Neural cell (in vitro differentiated cells): Measurements from ENCODE around the gene PSMA8. TPM values are rescaled to one million over a fixed set of nuclear protein-coding genes. Genes with fewer than 3 reads are reported as not detected.

Source experiments
- H2AFZ ChIP-seq: fragments of 200-600, 300-800 bp; sonication (generic), shearing (Covaris generic); 2 replicates; pipeline ENCODE4 v1.6.0; 2014; ENCODE audit warnings: low read depth, mild to moderate bottlenecking, antibody characterized with exemption, low read length, moderate library complexity
- H3F3A ChIP-seq: fragments of 200-600 bp; shearing (Covaris generic); 2 replicates; pipeline ENCODE4 v1.6.1; 2016; ENCODE audit warnings: mild to moderate bottlenecking, moderate library complexity, mixed read lengths, antibody characterized with exemption, low read length; ENCODE audit not compliant: insufficient read depth, poor library complexity, severe bottlenecking
- H3K27ac ChIP-seq: fragments of 200-600, 300-800 bp; sonication (generic), shearing (Covaris generic); 2 replicates; pipeline ENCODE4 v1.5.1; 2014; ENCODE audit warnings: mild to moderate bottlenecking, low read length, moderate library complexity
- H3K27me3 ChIP-seq: fragments of 300-800, 200-600 bp; sonication (generic), shearing (Covaris generic); 2 replicates; pipeline ENCODE4 v1.6.0; 2014; ENCODE audit warnings: mild to moderate bottlenecking, low read depth, low read length, moderate library complexity; ENCODE audit not compliant: insufficient read depth
- H3K36me3 ChIP-seq: fragments of 300-800, 200-600 bp; sonication (generic), shearing (Covaris generic); 2 replicates; pipeline ENCODE4 v1.5.1; 2014; ENCODE audit warnings: mild to moderate bottlenecking, antibody characterized with exemption, low read length, moderate library complexity; ENCODE audit not compliant: insufficient read depth
- H3K4me2 ChIP-seq: fragments of 300-800, 200-600 bp; sonication (generic), shearing (Covaris generic); 2 replicates; pipeline ENCODE4 v1.6.0; 2014; ENCODE audit warnings: mild to moderate bottlenecking, low read length
- H3K4me3 ChIP-seq: fragments of 300-800, 200-600 bp; sonication (generic), shearing (Covaris generic); 2 replicates; pipeline ENCODE4 v1.5.1; 2014; ENCODE audit warnings: mild to moderate bottlenecking, low read length, moderate library complexity
- H3K79me2 ChIP-seq: fragments of 200-600 bp; shearing (Covaris generic); replicated peaks from 2 replicates; pipeline ENCODE4 v1.6.0; 2014; ENCODE audit warnings: mild to moderate bottlenecking, low read length, moderate library complexity; ENCODE audit not compliant: insufficient read depth
- H3K9ac ChIP-seq: fragments of 300-800, 200-600 bp; sonication (generic), shearing (Covaris generic); 2 replicates; pipeline ENCODE4 v1.6.1; 2016; ENCODE audit warnings: mild to moderate bottlenecking, low read length, mixed read lengths
- H3K9me2 ChIP-seq: fragments of 200-600 bp; shearing (Covaris generic); 2 replicates; pipeline ENCODE4 v1.6.1; 2016; ENCODE audit warnings: mild to moderate bottlenecking, low read length, mixed read lengths; ENCODE audit not compliant: insufficient read depth
- H3K9me3 ChIP-seq: fragments of 200-600, 300-800 bp; sonication (generic), shearing (Covaris generic); 2 replicates; pipeline ENCODE4 v1.6.1; 2016; ENCODE audit warnings: mild to moderate bottlenecking, mixed run types, low read length, moderate library complexity, mixed read lengths
- H4K20me1 ChIP-seq: fragments of 200-600 bp; shearing (Covaris generic); 2 replicates; pipeline ENCODE4 v1.6.1; 2016; ENCODE audit warnings: mild to moderate bottlenecking, mixed run types; ENCODE audit not compliant: insufficient read depth
- EP300 ChIP-seq: fragments of 450-650 bp; conservative IDR thresholded peaks from 2 replicates; pipeline ENCODE4 v1.6.1; 2014; ENCODE audit warnings: antibody characterized with exemption, mild to moderate bottlenecking, moderate library complexity; ENCODE audit not compliant: poor library complexity, severe bottlenecking
- EZH2 ChIP-seq: fragments of 200-600, 300-800 bp; shearing (Covaris generic), sonication (generic); IDR thresholded peaks from 2 replicates; pipeline ENCODE4 v1.6.1; 2014; ENCODE audit warnings: antibody characterized with exemption, low read length, borderline replicate concordance, mild to moderate bottlenecking; ENCODE audit not compliant: insufficient read depth, poor library complexity, severe bottlenecking
- MXI1 ChIP-seq: fragments of 450-650 bp; conservative IDR thresholded peaks from 2 replicates; pipeline ENCODE4 v1.6.1; 2014; ENCODE audit warnings: antibody characterized with exemption, mild to moderate bottlenecking; ENCODE audit not compliant: poor library complexity, severe bottlenecking
- POLR2AphosphoS5 ChIP-seq: IDR thresholded peaks from 2 replicates; pipeline ENCODE4 v1.6.1; 2012
- RAD21 ChIP-seq: fragments of 450-650 bp; conservative IDR thresholded peaks from 2 replicates; pipeline ENCODE4 v1.6.1; 2014; ENCODE audit warnings: antibody characterized with exemption, mild to moderate bottlenecking, moderate library complexity
- SMC3 ChIP-seq: fragments of 450-650 bp; conservative IDR thresholded peaks from 2 replicates; pipeline ENCODE4 v1.6.1; 2014; ENCODE audit warnings: antibody characterized with exemption, mild to moderate bottlenecking, moderate library complexity; ENCODE audit not compliant: poor library complexity
- TAF1 ChIP-seq: IDR thresholded peaks from 2 replicates; pipeline ENCODE4 v1.6.1; 2012; ENCODE audit warnings: low read depth
- polyA plus RNA-seq: library from polyadenylated mRNA; depleted of rRNA; stranded (reverse); fragments of >200 nt; gene quantifications from 2 replicates; pipeline ENCODE4 v1.2.3, GENCODE V29; 2014
- TF ChIP-seq, protein P1 (sequence below): fragments of 450-650 bp; IDR thresholded peaks from 2 replicates; pipeline ENCODE4 v1.5.1; 2014; ENCODE audit warnings: antibody characterized with exemption, mild to moderate bottlenecking, moderate library complexity; ENCODE audit not compliant: poor library complexity, severe bottlenecking
- TF ChIP-seq, protein P2 (sequence below): IDR thresholded peaks from 2 replicates; pipeline ENCODE4 v1.6.1; 2012; ENCODE audit warnings: borderline replicate concordance

Gene PSMA8
- polyA plus RNA-seq, 1 donor from 2014 or later, result not detected

DNA sequence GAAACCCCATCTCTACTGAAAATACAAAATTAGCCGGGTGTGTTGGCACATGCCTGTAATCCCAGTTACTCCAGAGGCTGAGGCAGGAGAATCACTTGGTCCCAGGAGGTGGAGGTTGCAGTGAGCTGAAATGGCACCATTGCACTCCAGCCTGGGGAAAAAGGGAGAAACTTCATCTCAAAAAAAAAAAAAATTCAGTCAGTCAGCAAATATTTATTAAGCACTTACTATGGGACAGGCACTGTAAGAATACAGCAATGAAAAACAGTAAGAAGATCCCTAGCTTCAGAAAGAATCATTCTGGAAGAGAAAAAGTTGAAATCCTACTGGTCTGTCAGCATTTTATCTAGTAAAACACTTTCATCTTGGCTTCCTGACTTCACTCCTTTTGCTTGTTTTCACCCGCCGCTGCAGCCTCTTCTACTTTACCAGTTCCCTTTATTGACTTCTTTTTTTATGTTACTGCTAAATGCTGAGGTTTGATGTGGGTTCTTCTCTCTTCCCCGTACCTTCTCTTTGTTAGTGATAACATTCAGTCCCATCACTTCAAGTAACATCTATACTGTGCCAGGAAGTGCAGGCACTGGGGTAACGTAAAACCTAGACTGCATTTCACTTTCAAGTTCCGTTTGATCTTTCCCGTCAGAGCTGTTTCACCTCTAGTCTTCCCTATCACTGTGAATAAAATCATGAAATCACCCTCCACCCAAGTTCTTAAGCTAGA lies 81.7 kb downstream of the PSMA8 start:
- Histone ChIP-seq H3K4me2 (no peak overlapping the region), H3K27ac (no peak overlapping the region), H3F3A (no peaks in the 10 kb centered on the region), H3K9me3 (no peaks in the 10 kb centered on the region), H3K27me3 (no peaks in the 10 kb centered on the region), H3K79me2 (no peaks in the 10 kb centered on the region), H3K4me3 (no peak overlapping the region), H3K9me2 (no peaks in the 10 kb centered on the region), H2AFZ (no peak overlapping the region), H3K9ac (no peak overlapping the region), H4K20me1 (no peaks in the 10 kb centered on the region), H3K36me3 (no peaks in the 10 kb centered on the region)
- no peak for TF ChIP-seq EP300
- TF ChIP-seq RAD21, result no peak
- TF ChIP-seq, protein P1, sequence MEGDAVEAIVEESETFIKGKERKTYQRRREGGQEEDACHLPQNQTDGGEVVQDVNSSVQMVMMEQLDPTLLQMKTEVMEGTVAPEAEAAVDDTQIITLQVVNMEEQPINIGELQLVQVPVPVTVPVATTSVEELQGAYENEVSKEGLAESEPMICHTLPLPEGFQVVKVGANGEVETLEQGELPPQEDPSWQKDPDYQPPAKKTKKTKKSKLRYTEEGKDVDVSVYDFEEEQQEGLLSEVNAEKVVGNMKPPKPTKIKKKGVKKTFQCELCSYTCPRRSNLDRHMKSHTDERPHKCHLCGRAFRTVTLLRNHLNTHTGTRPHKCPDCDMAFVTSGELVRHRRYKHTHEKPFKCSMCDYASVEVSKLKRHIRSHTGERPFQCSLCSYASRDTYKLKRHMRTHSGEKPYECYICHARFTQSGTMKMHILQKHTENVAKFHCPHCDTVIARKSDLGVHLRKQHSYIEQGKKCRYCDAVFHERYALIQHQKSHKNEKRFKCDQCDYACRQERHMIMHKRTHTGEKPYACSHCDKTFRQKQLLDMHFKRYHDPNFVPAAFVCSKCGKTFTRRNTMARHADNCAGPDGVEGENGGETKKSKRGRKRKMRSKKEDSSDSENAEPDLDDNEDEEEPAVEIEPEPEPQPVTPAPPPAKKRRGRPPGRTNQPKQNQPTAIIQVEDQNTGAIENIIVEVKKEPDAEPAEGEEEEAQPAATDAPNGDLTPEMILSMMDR, result no peak
- no peak for TF ChIP-seq TAF1
- TF ChIP-seq POLR2AphosphoS5, result no peak
- TF ChIP-seq SMC3, result no peak

DNA sequence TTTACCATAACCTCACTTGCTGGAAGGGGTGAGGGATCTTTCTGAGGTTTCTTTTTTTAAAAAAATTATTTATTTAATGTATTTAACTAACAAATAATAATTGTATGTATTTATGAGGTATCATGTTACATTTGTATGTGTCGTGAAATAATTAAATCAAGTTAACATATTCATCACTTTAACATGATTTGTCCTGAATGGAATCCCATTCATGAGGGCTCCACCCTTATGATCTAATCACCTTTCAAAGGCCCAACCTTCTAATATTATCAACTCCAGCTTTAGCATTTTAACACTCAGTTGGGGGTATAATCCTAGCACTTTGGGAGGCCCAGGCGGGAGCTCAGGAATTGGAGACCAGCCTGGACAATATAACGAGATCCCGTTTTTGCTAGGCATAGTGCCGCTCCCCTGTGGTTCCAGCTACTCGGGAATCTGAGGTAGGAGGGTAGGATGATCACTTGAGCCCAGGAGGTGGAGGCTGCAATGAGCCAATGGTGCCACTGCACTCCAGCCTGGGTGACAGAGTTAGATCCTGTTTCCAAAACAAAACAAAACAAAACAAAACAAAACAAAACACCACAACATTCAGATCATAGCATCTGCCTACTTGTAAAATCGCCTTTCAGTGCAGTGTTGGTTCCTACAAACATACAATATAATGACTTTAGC lies 91.5 kb downstream of the PSMA8 start:
- Histone ChIP-seq H3K27me3 (peaks cover 14% of the 10 kb centered on the region), H3K36me3 (no peaks in the 10 kb centered on the region), H3K79me2 (no peaks in the 10 kb centered on the region), H3K27ac (no peak overlapping the region), H3K4me2 (no peak overlapping the region), H3F3A (no peaks in the 10 kb centered on the region), H3K9ac (no peak overlapping the region), H3K4me3 (no peak overlapping the region), H3K9me2 (no peaks in the 10 kb centered on the region), H3K9me3 (no peaks in the 10 kb centered on the region), H4K20me1 (no peaks in the 10 kb centered on the region), H2AFZ (no peak overlapping the region)
- TF ChIP-seq, protein P2, sequence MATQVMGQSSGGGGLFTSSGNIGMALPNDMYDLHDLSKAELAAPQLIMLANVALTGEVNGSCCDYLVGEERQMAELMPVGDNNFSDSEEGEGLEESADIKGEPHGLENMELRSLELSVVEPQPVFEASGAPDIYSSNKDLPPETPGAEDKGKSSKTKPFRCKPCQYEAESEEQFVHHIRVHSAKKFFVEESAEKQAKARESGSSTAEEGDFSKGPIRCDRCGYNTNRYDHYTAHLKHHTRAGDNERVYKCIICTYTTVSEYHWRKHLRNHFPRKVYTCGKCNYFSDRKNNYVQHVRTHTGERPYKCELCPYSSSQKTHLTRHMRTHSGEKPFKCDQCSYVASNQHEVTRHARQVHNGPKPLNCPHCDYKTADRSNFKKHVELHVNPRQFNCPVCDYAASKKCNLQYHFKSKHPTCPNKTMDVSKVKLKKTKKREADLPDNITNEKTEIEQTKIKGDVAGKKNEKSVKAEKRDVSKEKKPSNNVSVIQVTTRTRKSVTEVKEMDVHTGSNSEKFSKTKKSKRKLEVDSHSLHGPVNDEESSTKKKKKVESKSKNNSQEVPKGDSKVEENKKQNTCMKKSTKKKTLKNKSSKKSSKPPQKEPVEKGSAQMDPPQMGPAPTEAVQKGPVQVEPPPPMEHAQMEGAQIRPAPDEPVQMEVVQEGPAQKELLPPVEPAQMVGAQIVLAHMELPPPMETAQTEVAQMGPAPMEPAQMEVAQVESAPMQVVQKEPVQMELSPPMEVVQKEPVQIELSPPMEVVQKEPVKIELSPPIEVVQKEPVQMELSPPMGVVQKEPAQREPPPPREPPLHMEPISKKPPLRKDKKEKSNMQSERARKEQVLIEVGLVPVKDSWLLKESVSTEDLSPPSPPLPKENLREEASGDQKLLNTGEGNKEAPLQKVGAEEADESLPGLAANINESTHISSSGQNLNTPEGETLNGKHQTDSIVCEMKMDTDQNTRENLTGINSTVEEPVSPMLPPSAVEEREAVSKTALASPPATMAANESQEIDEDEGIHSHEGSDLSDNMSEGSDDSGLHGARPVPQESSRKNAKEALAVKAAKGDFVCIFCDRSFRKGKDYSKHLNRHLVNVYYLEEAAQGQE, result no peak

DNA sequence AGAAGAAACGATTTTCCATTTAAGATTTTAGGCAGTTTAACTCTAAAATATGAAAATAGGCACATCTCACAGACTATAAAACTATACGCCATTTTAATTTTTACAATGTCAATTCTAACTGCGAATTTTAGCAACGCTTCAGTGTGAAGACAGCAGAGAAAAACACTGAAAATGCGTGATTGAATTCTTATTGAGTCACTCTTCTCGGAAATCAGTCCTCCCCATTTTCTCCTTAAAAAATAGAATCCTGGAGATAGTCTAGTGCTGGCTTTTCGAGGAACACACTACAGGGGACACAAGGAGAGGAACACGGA lies 92.2 kb downstream of the PSMA8 start:
- Histone ChIP-seq H3F3A (no peaks in the 10 kb centered on the region), H3K9ac (peak overlapping the region; percentile 50)

More for the DNA sequence above, 92.2 kb downstream of the PSMA8 start:
- peaks cover 14% of the 10 kb centered on the region for H3K27me3 ChIP-seq
- H3K79me2 ChIP-seq, result no peaks in the 10 kb centered on the region
- H3K9me2 ChIP-seq, result no peaks in the 10 kb centered on the region
- no peaks in the 10 kb centered on the region for H4K20me1 ChIP-seq
- no peak overlapping the region for H3K27ac ChIP-seq
- no peak for TF ChIP-seq EP300
- TF ChIP-seq, protein P2, result no peak
- TF ChIP-seq TAF1, result no peak
- no peak for TF ChIP-seq RAD21
- no peak for TF ChIP-seq SMC3
- TF ChIP-seq EZH2, result no peak
- TF ChIP-seq, protein P1, result no peak
- TF ChIP-seq POLR2AphosphoS5, result no peak
- no peak for TF ChIP-seq MXI1
- peak overlapping the region; percentile 61 for H3K4me2 ChIP-seq
- H3K9me3 ChIP-seq, result no peaks in the 10 kb centered on the region
- no peaks in the 10 kb centered on the region for H3K36me3 ChIP-seq
- no peak overlapping the region for H2AFZ ChIP-seq
- H3K4me3 ChIP-seq, result peak overlapping the region; percentile 98
